ENCODE data around the gene GRAMD1B.
"Not testable (repeated sequence)": the region's sequence is repeated elsewhere in the genome, so short reads cannot be mapped to it uniquely, and the experiment has no call there.

GRCh38 chr11:123659965-123660364 is 229.9 kb downstream of the GRAMD1B start:
- TF ChIP-seq CTCF (IDR thresholded peaks at IDR 0.05; ENCODE audit: poor library complexity); EZH2 (IDR thresholded peaks at IDR 0.05; ENCODE audit: borderline replicate concordance): not testable (repeated sequence)
